Thyroid gland (tissue), 4 donors: Measurements from ENCODE around the gene ATG9B. TPM values are rescaled to one million over a fixed set of nuclear protein-coding genes. Genes with fewer than 3 reads are reported as not detected.

Source experiments
- DNase-seq, 2 donors: peaks; one replicate each; pipeline ENCODE4 v3.0.0-alpha.2; 2019
- H3K27ac ChIP-seq, 3 donors: fragments of 200-600 bp; sonication (generic); 1 replicate in 2 of 3; 2 replicates in 1 of 3; pipeline ENCODE4 v1.5.1; 2016 to 2019; ENCODE audit warnings: mild to moderate bottlenecking in 1 of 3, moderate library complexity in 1 of 3
- H3K27me3 ChIP-seq: fragments of 200-600 bp; sonication (generic); one replicate; pipeline ENCODE4 v1.5.1; 2019
- H3K36me3 ChIP-seq, 2 donors: fragments of 200-600 bp; sonication (generic); one replicate each; pipeline ENCODE4 v1.5.1; 2016 to 2019
- H3K4me1 ChIP-seq, 2 donors: fragments of 200-600 bp; sonication (generic); one replicate each; pipeline ENCODE4 v1.5.1; 2017 to 2019
- H3K4me3 ChIP-seq, 3 donors: fragments of 200-600 bp; sonication (generic); replicated peaks in 1 of 3; 1 replicate in 2 of 3; 2 replicates in 1 of 3; pipeline ENCODE4 v1.5.1; 2016; ENCODE audit warnings: mild to moderate bottlenecking in 1 of 3
- H3K9me3 ChIP-seq: fragments of 200-600 bp; sonication (generic); one replicate; pipeline ENCODE4 v1.5.1; 2017
- CTCF ChIP-seq, 6 experiments: fragments of 200-600 bp in 3 of 6; fragments of 450-650 bp in 3 of 6; sonication (generic) in 3 of 6; IDR thresholded peaks; one replicate each; pipeline ENCODE4 v1.5.1; 2016 to 2019; ENCODE audit warnings: antibody characterized with exemption in 6 of 6, mild to moderate bottlenecking in 2 of 6, inconsistent platforms in 1 of 6, moderate library complexity in 1 of 6
- POLR2A ChIP-seq, 2 donors: fragments of 450-650 bp; IDR thresholded peaks; one replicate each; pipeline ENCODE4 v1.6.1; 2017; ENCODE audit warnings: antibody characterized with exemption in 2 of 2, mild to moderate bottlenecking in 2 of 2, moderate library complexity in 1 of 2
- WGBS, 2 donors: methylation state at CpG; one replicate each; pipeline ENCODE4 v1.1.5; 2017; 5-methylcytosine and 5-hydroxymethylcytosine counted together
- intact Hi-C: fragments of 100-400 bp; cut with DNase I; formaldehyde crosslinking; loops from one replicate; pipeline ENCODE4 v1.15.1; 2023
- total RNA-seq, 4 donors: library from RNA; depleted of rRNA; stranded (reverse); fragments of >200 nt; gene quantifications; one replicate each; pipeline ENCODE4 v1.2.3, GENCODE V29; 2016

ATG9B gene
- total RNA-seq, 4 donors from 2014 or later, result 0.27 TPM; not detected in 3

- intact Hi-C loops, result no loop called here
- Histone ChIP-seq H3K27me3 (no peaks in the 10 kb centered on the region), H3K27ac (no peak overlapping the region), H3K4me3 (no peak overlapping the region), H3K36me3 (no peaks in the 10 kb centered on the region), H3K4me1 (no peaks in the 10 kb centered on the region), H3K9me3 (no peaks in the 10 kb centered on the region)
- no peak for DNase-seq
- 87 to 89% methylated on average over 15 of the region's 15 CpGs for WGBS, 2 donors
- TF ChIP-seq POLR2A (IDR thresholded peaks at IDR 0.05) (no peak), CTCF (IDR thresholded peaks at IDR 0.05) (no peak)
These were observed 56.1 kb downstream of the ATG9B start for GRCh38 chr7:150968056-150968733.

- Histone ChIP-seq H3K4me3 (no peak overlapping the region), H3K4me1 (no peaks in the 10 kb centered on the region), H3K27me3 (no peaks in the 10 kb centered on the region), H3K36me3 (no peaks in the 10 kb centered on the region), H3K27ac (no peak overlapping the region), H3K9me3 (no peaks in the 10 kb centered on the region)
- DNase-seq, result no peak
- TF ChIP-seq CTCF (IDR thresholded peaks at IDR 0.05), result no peak
- no peak for TF ChIP-seq POLR2A (IDR thresholded peaks at IDR 0.05)
- intact Hi-C loops, result no loop called here
- WGBS, 2 donors, result 77 to 78% methylated on average over 6 of the region's 6 CpGs
These were observed 56.9 kb downstream of the ATG9B start for GRCh38 chr7:150967349-150967748.

GRCh38 chr7:150966002-150966401 is 58.3 kb downstream of the ATG9B start:
- Histone ChIP-seq H3K9me3 (no peaks in the 10 kb centered on the region), H3K27me3 (no peaks in the 10 kb centered on the region), H3K27ac (no peak overlapping the region), H3K4me1 (no peaks in the 10 kb centered on the region), H3K4me3 (no peak overlapping the region), H3K36me3 (no peaks in the 10 kb centered on the region)
- intact Hi-C loops, result no loop called here
- TF ChIP-seq CTCF (IDR thresholded peaks at IDR 0.05) (no peak), POLR2A (IDR thresholded peaks at IDR 0.05) (no peak)
- 89 to 100% methylated on average over 1 of the region's 1 CpG for WGBS, 2 donors
- no peak for DNase-seq

- Histone ChIP-seq H3K9me3 (no peaks in the 10 kb centered on the region), H3K4me3 (no peak overlapping the region), H3K36me3 (no peaks in the 10 kb centered on the region), H3K4me1 (no peaks in the 10 kb centered on the region), H3K27me3 (no peaks in the 10 kb centered on the region), H3K27ac (no peak overlapping the region)
- TF ChIP-seq POLR2A (IDR thresholded peaks at IDR 0.05) (no peak), CTCF (IDR thresholded peaks at IDR 0.05) (no peak)
- WGBS, 2 donors, result 76 to 78% methylated on average over 12 to 14 of the region's 16 CpGs
- intact Hi-C loops, result no loop called here
- DNase-seq, result no peak
These were observed 58.9 kb downstream of the ATG9B start for GRCh38 chr7:150965273-150965830.

Other genes starting within 250 kb of the ATG9B start
- gene TMEM176B, start 224.1 kb downstream of the ATG9B start, total RNA-seq, result 10 to 100 TPM; 10.4 to 36.0 (median 18.9) TPM
- 10 to 100 TPM in 2 of 4 donors, 1 to 10 TPM in 2; 3.7 to 34.0 (median 14.7) TPM for gene TMEM176A, start 223.7 kb downstream of the ATG9B start, total RNA-seq
- under 1 TPM in 2 of 4 donors, not detected in 2; 0.22 to 0.71 TPM for gene AOC1, start 172.0 kb downstream of the ATG9B start, total RNA-seq
- under 1 TPM; 0.33 to 0.93 (median 0.63) TPM for gene KCNH2, start 46.2 kb downstream of the ATG9B start, total RNA-seq
- 1 to 10 TPM; 5.2 to 8.1 (median 6.3) TPM for gene NOS3, start 33.5 kb downstream of the ATG9B start, total RNA-seq
- gene ABCB8, start 4.0 kb upstream of the ATG9B start, total RNA-seq, result 10 to 100 TPM; 39.0 to 74.2 (median 60.9) TPM
- 1 to 10 TPM in 3 of 4 donors, not detected in 1; 1.2 to 2.6 (median 1.5) TPM for gene ASIC3, start 24.0 kb upstream of the ATG9B start, total RNA-seq
- gene CDK5, start 33.4 kb upstream of the ATG9B start, total RNA-seq, result 10 to 100 TPM in 2 of 4 donors, 1 to 10 TPM in 2; 5.3 to 17.4 (median 9.6) TPM
- 100 to 1,000 TPM in 1 of 4 donors, 10 to 100 TPM in 3; 48.5 to 109 (median 69.0) TPM for gene SLC4A2, start 35.1 kb upstream of the ATG9B start, total RNA-seq
- gene FASTK, start 56.3 kb upstream of the ATG9B start, total RNA-seq, result 100 to 1,000 TPM in 1 of 4 donors, 10 to 100 TPM in 3; 71.8 to 114 (median 78.8) TPM
- gene TMUB1, start 59.0 kb upstream of the ATG9B start, total RNA-seq, result 10 to 100 TPM; 33.7 to 78.7 (median 44.2) TPM
- gene AGAP3, start 62.0 kb upstream of the ATG9B start, total RNA-seq, result 10 to 100 TPM; 49.0 to 75.2 (median 66.2) TPM
- gene GBX1, start 143.2 kb upstream of the ATG9B start, total RNA-seq, result not detected
- gene ASB10, start 162.8 kb upstream of the ATG9B start, total RNA-seq, result not detected
- not detected for gene H2BK1, start 186.0 kb upstream of the ATG9B start, total RNA-seq
- gene ABCF2, start 202.7 kb upstream of the ATG9B start, total RNA-seq, result 10 to 100 TPM; 23.8 to 39.4 (median 34.1) TPM
- gene CHPF2, start 208.0 kb upstream of the ATG9B start, total RNA-seq, result 10 to 100 TPM; 33.9 to 82.4 (median 58.7) TPM
- 10 to 100 TPM; 42.2 to 56.7 (median 47.2) TPM for gene SMARCD3, start 224.2 kb upstream of the ATG9B start, total RNA-seq